GM23338 (cell line): Measurements from ENCODE around the gene RPS5. TPM values are rescaled to one million over a fixed set of nuclear protein-coding genes. Genes with fewer than 3 reads are reported as not detected.

Experiments
- ATAC-seq: fragments of 200-7000 bp; cut with Tn5 transposase; 3 replicates; pipeline ENCODE4 v1.9.1; 2020
- DNase-seq: peaks from one replicate; pipeline ENCODE4 v3.0.0-alpha.2; 2015; ENCODE audit warnings: low spot score
- H2AFZ ChIP-seq: fragments of 200-600 bp; sonication (generic); 2 replicates; pipeline ENCODE4 v1.8.0; 2016; ENCODE audit warnings: antibody characterized with exemption, mild to moderate bottlenecking, moderate library complexity
- H3F3A ChIP-seq: fragments of 200-600 bp; sonication (generic); replicated peaks from 2 replicates; pipeline ENCODE4 v1.8.0; 2017; ENCODE audit warnings: antibody characterized with exemption, mixed run types, low read depth
- H3K27ac ChIP-seq: fragments of 200-600 bp; sonication (generic); 2 replicates; pipeline ENCODE4 v1.6.1; 2016; ENCODE audit warnings: low read depth
- H3K27me3 ChIP-seq: fragments of 200-600 bp; sonication (generic); 2 replicates; pipeline ENCODE4 v1.8.0; 2016; ENCODE audit warnings: mild to moderate bottlenecking, mixed run types, moderate library complexity; ENCODE audit not compliant: insufficient read depth
- H3K36me3 ChIP-seq: fragments of 200-600 bp; sonication (generic); 2 replicates; pipeline ENCODE4 v1.8.0; 2016; ENCODE audit warnings: mild to moderate bottlenecking; ENCODE audit not compliant: insufficient read depth
- H3K4me1 ChIP-seq: fragments of 200-600 bp; sonication (generic); 2 replicates; pipeline ENCODE4 v1.8.0; 2016; ENCODE audit warnings: mild to moderate bottlenecking, moderate library complexity; ENCODE audit not compliant: insufficient read depth
- H3K4me2 ChIP-seq: fragments of 200-600 bp; sonication (generic); 2 replicates; pipeline ENCODE4 v1.7.1; 2017; ENCODE audit warnings: mixed run types
- H3K4me3 ChIP-seq: fragments of 200-600 bp; sonication (generic); 2 replicates; pipeline ENCODE4 v1.6.1; 2016; ENCODE audit warnings: mixed run types
- H3K79me2 ChIP-seq: fragments of 200-600 bp; sonication (generic); replicated peaks from 2 replicates; pipeline ENCODE4 v1.8.0; 2017; ENCODE audit warnings: mild to moderate bottlenecking; ENCODE audit not compliant: insufficient read depth
- H3K9me2 ChIP-seq: fragments of 200-600 bp; sonication (generic); 2 replicates; pipeline ENCODE4 v1.8.0; 2017; ENCODE audit not compliant: insufficient read depth
- H4K20me1 ChIP-seq: fragments of 200-600 bp; sonication (generic); replicated peaks from 2 replicates; pipeline ENCODE4 v1.8.0; 2017; ENCODE audit warnings: mild to moderate bottlenecking; ENCODE audit not compliant: insufficient read depth
- H3K27ac Mint-ChIP-seq: 2 replicates; pipeline ENCODE4 v1.8.0; 2020; ENCODE audit warnings: inconsistent platforms, mild to moderate bottlenecking, moderate library complexity, mixed read lengths
- H3K27me3 Mint-ChIP-seq: 3 replicates; pipeline ENCODE4 v1.8.0; 2022; ENCODE audit warnings: low read depth, mild to moderate bottlenecking, moderate library complexity, mixed read lengths, inconsistent platforms; ENCODE audit not compliant: insufficient read depth, poor library complexity
- H3K36me3 Mint-ChIP-seq: 3 replicates; pipeline ENCODE4 v1.8.0; 2021; ENCODE audit warnings: low read depth, mild to moderate bottlenecking, inconsistent platforms, moderate library complexity, mixed read lengths
- H3K4me1 Mint-ChIP-seq: 3 replicates; pipeline ENCODE4 v1.8.0; 2020; ENCODE audit warnings: mild to moderate bottlenecking, inconsistent platforms, mixed read lengths
- H3K4me3 Mint-ChIP-seq: 3 replicates; pipeline ENCODE4 v1.8.0; 2021; ENCODE audit warnings: moderate library complexity, mild to moderate bottlenecking, inconsistent platforms, mixed read lengths
- H3K9me3 Mint-ChIP-seq: 3 replicates; pipeline ENCODE4 v1.8.0; 2020; ENCODE audit warnings: moderate library complexity, mild to moderate bottlenecking, inconsistent platforms, mixed read lengths
- CTCF ChIP-seq, 2 experiments: fragments of 200-600 bp in 1 of 2; sonication (generic) in 1 of 2; conservative IDR thresholded peaks; 2 replicates each; pipeline versions ENCODE4 v1.5.1 to v1.6.1; 2016 to 2017; ENCODE audit warnings: antibody characterized with exemption in 2 of 2, low read depth in 2 of 2, mild to moderate bottlenecking in 2 of 2, moderate library complexity in 1 of 2
- EZH2phosphoT487 ChIP-seq: fragments of 200-600 bp; sonication (generic); IDR thresholded peaks from one replicate; pipeline ENCODE4 v1.8.1; 2018; ENCODE audit warnings: antibody characterized with exemption; ENCODE audit not compliant: unreplicated experiment
- POLR2AphosphoS5 ChIP-seq: IDR thresholded peaks from 2 replicates; pipeline ENCODE4 v1.6.1; 2016; ENCODE audit warnings: antibody characterized with exemption, low read depth
- ZNF462 ChIP-seq: fragments of 250-450 bp; sonication (Bioruptor Pico); IDR thresholded peaks from 2 replicates; pipeline ENCODE4 v1.5.0; 2020; ENCODE audit warnings: mild to moderate bottlenecking, moderate library complexity
- polyA plus RNA-seq: library from polyadenylated mRNA; unstranded; fragments of >200 nt; fragmentation: Nextera tagmentation; extraction: Ambion mirVana; gene quantifications from 2 replicates; pipeline ENCODE4 v1.2.1, GENCODE V29; 2016
- total RNA-seq: library from RNA; depleted of rRNA; stranded (reverse); fragments of >200 nt; shearing (Covaris generic); gene quantifications from 2 replicates; pipeline ENCODE4 v1.2.3, GENCODE V29; 2014

Gene RPS5
- total and polyA plus RNA-seq, 2 experiments from 2014 or later, result 734 to 2,111 TPM

- peaks cover 33% of the 10 kb centered on the region for H3K79me2 ChIP-seq
- H3K27me3 Mint-ChIP-seq, result peaks cover 25% of the 10 kb centered on the region
Measured at GRCh38 chr19:58385313-58385890, 1.7 kb upstream of the RPS5 start.

More at GRCh38 chr19:58385313-58385890, 1.7 kb upstream of the RPS5 start:
- peaks cover 25% of the 10 kb centered on the region for H4K20me1 ChIP-seq
- H3K4me1 ChIP-seq, result peaks cover 13% of the 10 kb centered on the region
- peak overlapping the region; percentile 97 for H3K4me2 ChIP-seq
- Mint-ChIP-seq H3K4me1 (peaks cover 21% of the 10 kb centered on the region), H3K9me3 (peaks cover 3% of the 10 kb centered on the region; the same call in 2 of the 3 replicates), H3K36me3 (peaks cover 34% of the 10 kb centered on the region), H3K4me3 (peak overlapping the region; percentile 99), H3K27ac (peak overlapping the region; percentile 98)
- H3K27ac ChIP-seq, result peak overlapping the region; percentile 94
- no peak for DNase-seq
- H3K27me3 ChIP-seq, result no peaks in the 10 kb centered on the region
- H3K4me3 ChIP-seq, result peak overlapping the region; percentile 87
- H3K9me2 ChIP-seq, result no peaks in the 10 kb centered on the region
- H2AFZ ChIP-seq, result no peak overlapping the region
- peaks cover 25% of the 10 kb centered on the region for H3F3A ChIP-seq
- ATAC-seq, result no peak
- no peak for TF ChIP-seq POLR2AphosphoS5
- TF ChIP-seq CTCF (conservative IDR thresholded peaks at IDR 0.05; ENCODE audit: low read depth in 2 of 2), result no peak
- no peak for TF ChIP-seq EZH2phosphoT487
- TF ChIP-seq ZNF462, result no peak
- H3K36me3 ChIP-seq, result peaks cover 20% of the 10 kb centered on the region
